OCI-LY7 (cell line): ENCODE data around the gene FIGN. TPM values are rescaled to one million over a fixed set of nuclear protein-coding genes. Genes with fewer than 3 reads are reported as not detected.

ENCODE experiments used
- Bru-seq: library from RNA; stranded (reverse); fragments of 400-500 nt; gene quantifications from one replicate; lab custom pipeline; 2021; lab: Mats Ljungman, UMichigan
- BruChase-seq, 2 experiments: library from RNA; stranded (reverse); fragments of 400-500 nt; gene quantifications; one replicate each; lab custom pipeline; 2021; lab: Mats Ljungman, UMichigan
- BruUV-seq: library from RNA; stranded (reverse); fragments of 400-500 nt; replicated peaks from 2 replicates; lab custom pipeline; 2021; lab: Mats Ljungman, UMichigan
- CTCF ChIA-PET: fragments of 300-600 bp; sonication (Branson Sonifier 250); formaldehyde crosslinking; loops from one replicate; lab custom pipeline; 2022; ENCODE audit warnings: antibody characterized with exemption; ENCODE audit not compliant: unreplicated experiment; lab: Charles Lee
- POLR2A ChIA-PET: fragments of 300-600 bp; sonication (Branson Sonifier 250); formaldehyde crosslinking; loops from one replicate; lab custom pipeline; 2022; ENCODE audit warnings: antibody characterized with exemption; lab: Charles Lee
- DNase-seq: peaks from one replicate; pipeline ENCODE4 v3.0.0-alpha.2; 2015; ENCODE audit warnings: low spot score
- H2AFZ ChIP-seq: fragments of 200-600 bp; sonication (generic), shearing (Covaris generic); 2 replicates; pipeline ENCODE4 v1.6.1; 2014; ENCODE audit warnings: mild to moderate bottlenecking, antibody characterized with exemption, low read length, moderate library complexity
- H3K27ac ChIP-seq: fragments of 200-600 bp; sonication (generic); 2 replicates; pipeline ENCODE4 v1.5.1; 2014; ENCODE audit warnings: mixed run types, low read depth, mild to moderate bottlenecking, moderate library complexity, low read length, inconsistent platforms; ENCODE audit not compliant: poor library complexity, severe bottlenecking
- H3K36me3 ChIP-seq: fragments of 200-600 bp; sonication (generic); 2 replicates; pipeline ENCODE4 v1.6.1; 2014; ENCODE audit warnings: mild to moderate bottlenecking, antibody characterized with exemption, low read length, moderate library complexity, mixed read lengths; ENCODE audit not compliant: insufficient read depth
- H3K4me1 ChIP-seq: fragments of 200-600 bp; sonication (generic); 2 replicates; pipeline ENCODE4 v1.5.1; 2014; ENCODE audit warnings: mild to moderate bottlenecking, low read length; ENCODE audit not compliant: insufficient read depth, poor library complexity, severe bottlenecking
- H3K4me2 ChIP-seq: fragments of 200-600 bp; sonication (generic); 2 replicates; pipeline ENCODE4 v1.6.1; 2014; ENCODE audit warnings: mild to moderate bottlenecking, low read length
- H3K4me3 ChIP-seq: fragments of 200-600 bp; sonication (generic); 2 replicates; pipeline ENCODE4 v1.5.1; 2014; ENCODE audit warnings: mild to moderate bottlenecking, low read depth, low read length; ENCODE audit not compliant: poor library complexity, severe bottlenecking
- H3K79me2 ChIP-seq: fragments of 200-600 bp; sonication (generic); 2 replicates; pipeline ENCODE4 v1.6.1; 2016; ENCODE audit warnings: low read depth, mild to moderate bottlenecking, low read length, moderate library complexity, mixed read lengths; ENCODE audit not compliant: insufficient read depth
- H3K9me2 ChIP-seq: fragments of 200-600 bp; sonication (generic); 2 replicates; pipeline ENCODE4 v1.6.1; 2016; ENCODE audit warnings: mild to moderate bottlenecking, low read length, mixed read lengths; ENCODE audit not compliant: insufficient read depth
- H3K9me3 ChIP-seq: fragments of 200-600 bp; sonication (generic); 2 replicates; pipeline ENCODE4 v1.6.1; 2014; ENCODE audit warnings: mild to moderate bottlenecking, mixed run types, low read length, mixed read lengths
- H4K20me1 ChIP-seq: fragments of 200-600 bp; sonication (generic); 2 replicates; pipeline ENCODE4 v1.6.1; 2014; ENCODE audit warnings: mild to moderate bottlenecking, antibody characterized with exemption, low read length, moderate library complexity, mixed read lengths; ENCODE audit not compliant: insufficient read depth
- CTCF ChIP-seq: fragments of 200-600 bp; sonication (generic); conservative IDR thresholded peaks from 2 replicates; pipeline ENCODE4 v1.5.1; 2014; ENCODE audit warnings: mild to moderate bottlenecking, antibody characterized with exemption, low read length, moderate library complexity, mixed read lengths
- EZH2phosphoT487 ChIP-seq: fragments of 200-600 bp; sonication (generic); IDR thresholded peaks from 2 replicates; pipeline ENCODE4 v1.6.1; 2018; ENCODE audit warnings: low read depth, borderline replicate concordance, mild to moderate bottlenecking, mixed run types, antibody characterized with exemption, low read length, moderate library complexity, mixed read lengths
- intact Hi-C: fragments of 100-400 bp; cut with micrococcal nuclease; formaldehyde crosslinking; loops from one replicate; pipeline ENCODE4 v1.10.0; 2022; ENCODE audit not compliant: unreplicated experiment
- long read RNA-seq: library from polyadenylated mRNA; stranded (forward); transcript quantifications from one replicate; pipeline ENCODE4 v2.0.0, GENCODE V29; 2022
- total RNA-seq, 2 experiments: library from RNA; depleted of rRNA in 1 of 2; stranded (reverse); fragments of >200 nt in 1 of 2; shearing (Covaris generic) in 1 of 2; gene quantifications; 2 replicates each; pipeline ENCODE4 v1.2.3, GENCODE V29; 2014 to 2022

The FIGN gene
- total RNA-seq (2014; rRNA removed; shearing (Covaris generic)) = not detected in 2 replicates
- not detected in 2 replicates for total RNA-seq (2022)
- percentile 4 among the genes with signal in this experiment for Bru-seq, nascent RNA
- BruChase-seq, experiment 1, labeled RNA remaining after a 6-hour chase = not detected
- percentile 5 among the genes with signal in this experiment for BruChase-seq, experiment 2, labeled RNA remaining after a 2-hour chase
- long read RNA-seq = 0 reads

GRCh38 chr2:163735685-163736432 is at the start of gene FIGN:
Gene FIGN (minus strand): TSS chr2:163736008. CDS start chr2:163734927, 1,081 bp downstream.
- H3K4me3 ChIP-seq = no peak within 1 kb of the TSS
- intact Hi-C loops = no loop called here
- TF ChIP-seq CTCF (no peak), EZH2phosphoT487 (no peak)

DNA sequence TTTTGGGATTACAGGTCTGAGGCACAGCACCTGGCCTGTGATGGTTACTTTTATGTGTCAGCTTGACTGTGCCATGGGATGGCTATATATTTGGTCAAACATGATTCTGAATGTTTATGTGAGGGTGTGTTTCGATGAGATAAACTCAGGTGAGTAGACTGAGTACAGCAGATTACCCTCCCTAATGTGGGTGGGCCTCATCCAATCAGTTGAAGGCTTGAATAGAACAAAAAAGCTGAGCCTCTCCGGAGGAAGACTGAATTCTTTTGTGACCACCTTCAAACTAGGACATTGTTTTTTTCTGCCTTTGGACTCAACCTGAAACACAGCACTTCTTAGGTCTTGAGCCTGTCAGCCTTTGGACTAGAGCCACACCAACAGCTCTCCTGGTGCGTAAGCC is 49.4 kb upstream of the FIGN start:
- Histone ChIP-seq H3K79me2 (no peaks in the 10 kb centered on the region), H4K20me1 (no peaks in the 10 kb centered on the region), H2AFZ (no peak overlapping the region), H3K27ac (no peak overlapping the region), H3K4me1 (no peaks in the 10 kb centered on the region), H3K36me3 (no peaks in the 10 kb centered on the region), H3K4me2 (no peak overlapping the region), H3K9me3 (no peaks in the 10 kb centered on the region), H3K4me3 (no peak overlapping the region), H3K9me2 (no peaks in the 10 kb centered on the region)
- no peak for DNase-seq
- intact Hi-C loops = no loop called here
- no TSS peak for BruUV-seq
- TF ChIP-seq EZH2phosphoT487 = no peak
- no peak for TF ChIP-seq CTCF
- ChIA-PET CTCF (no interaction called here), POLR2A (interaction anchor here (0.6 kb wide), 1 partner anchor 10 kb away, joined by 3 read pairs; no protein-coding TSS in a partner anchor)

More at GRCh38 chr2:163735685-163736432, at the start of gene FIGN:
- no peaks in the 10 kb centered on the region for H3K79me2 ChIP-seq
- H3K9me2 ChIP-seq = no peaks in the 10 kb centered on the region
- ChIA-PET POLR2A (no interaction called here), CTCF (no interaction called here)
- no peak within 1 kb of the TSS for H3K27ac ChIP-seq
- H3K4me2 ChIP-seq = no peak within 1 kb of the TSS
- no peaks in the 10 kb centered on the region for H3K4me1 ChIP-seq
- H3K36me3 ChIP-seq = no peaks in the 10 kb centered on the region
- no peak for DNase-seq
- no peaks in the 10 kb centered on the region for H4K20me1 ChIP-seq
- H2AFZ ChIP-seq = no peak within 1 kb of the TSS
- BruUV-seq = no TSS peak
- no peaks in the 10 kb centered on the region for H3K9me3 ChIP-seq
